GM19438 (cell line): Measurements from ENCODE around the gene CLTB.

Source experiments
- ATAC-seq: cut with Tn5 transposase; IDR thresholded peaks from one replicate; pipeline ENCODE4 v1.9.1; 2021; ENCODE audit warnings: low read depth; ENCODE audit not compliant: unreplicated experiment

Gene CLTB

DNA sequence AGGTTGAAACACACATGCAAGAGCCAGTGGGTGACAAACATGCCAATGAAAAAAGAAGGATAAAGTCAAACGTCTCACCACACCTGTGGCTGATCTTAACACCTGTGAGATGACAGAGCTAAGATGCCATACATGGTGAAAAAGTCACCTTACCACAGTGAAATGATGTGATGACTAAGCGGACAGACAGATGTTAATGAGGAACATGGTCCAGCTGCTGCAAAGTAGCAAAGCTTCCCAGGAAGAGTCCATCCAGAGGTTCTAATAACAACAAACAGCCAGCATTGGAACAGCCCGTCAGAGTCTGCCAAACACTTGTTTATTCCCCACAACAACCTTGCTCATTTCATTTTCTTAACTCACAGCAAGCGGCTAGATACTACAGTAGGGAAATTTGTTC is 56.7 kb downstream of the CLTB start:
- no peak for ATAC-seq

DNA sequence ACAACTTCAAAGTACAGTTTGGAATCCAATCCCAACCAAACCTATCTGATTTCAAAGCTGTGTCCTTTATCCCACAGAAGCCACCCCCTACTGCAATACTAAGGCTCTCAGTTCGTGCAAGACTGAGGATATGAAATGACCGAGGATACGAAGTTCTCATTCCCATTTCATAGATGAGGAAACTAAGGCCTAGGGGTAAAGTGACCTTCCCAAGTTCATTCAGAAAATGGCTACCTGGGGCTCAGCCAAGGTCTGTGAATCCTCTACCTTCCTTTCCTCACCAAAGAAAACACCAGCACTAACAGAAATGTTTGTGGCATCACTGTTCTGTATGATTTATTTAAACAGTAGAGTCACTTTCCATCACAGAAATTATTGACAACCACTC is 60.2 kb downstream of the CLTB start:
- no peak for ATAC-seq

DNA sequence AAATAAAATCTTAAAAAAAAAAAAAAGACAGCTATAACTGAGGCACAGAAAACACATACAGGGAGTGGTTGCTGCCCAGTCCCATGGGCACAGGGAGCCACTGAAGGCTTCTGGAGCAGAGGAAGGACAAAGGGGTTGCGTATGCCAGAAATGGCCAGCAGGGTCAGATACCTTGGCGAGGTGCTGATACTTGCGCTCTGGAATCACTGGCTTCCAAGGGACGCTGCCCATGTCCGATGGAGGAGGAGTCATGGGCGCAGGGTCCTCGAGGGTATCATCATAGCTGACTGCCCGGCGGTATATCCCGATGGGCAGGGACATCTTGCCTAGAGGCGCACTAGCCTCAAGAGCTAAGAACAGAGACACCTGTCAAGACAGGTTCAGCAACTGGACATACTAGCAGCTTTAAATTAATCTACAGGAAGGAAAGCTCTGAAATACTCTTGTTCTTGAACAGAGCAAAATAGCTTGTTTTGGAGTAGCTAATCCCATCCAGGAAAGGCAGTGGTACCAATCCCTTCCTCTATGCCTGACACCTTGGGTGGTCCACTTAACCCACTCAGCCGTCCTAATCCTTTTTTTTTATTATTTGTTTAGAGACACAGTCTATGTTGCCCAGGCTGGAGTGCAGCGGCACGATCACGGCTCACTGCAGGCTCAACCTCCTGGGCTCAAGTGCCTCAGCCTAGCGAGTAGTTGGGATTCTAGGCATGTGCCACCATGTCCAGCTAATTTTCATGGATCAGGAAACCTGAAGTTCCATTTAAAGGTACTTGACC is 60.8 kb downstream of the CLTB start:
- ATAC-seq, result no peak

DNA sequence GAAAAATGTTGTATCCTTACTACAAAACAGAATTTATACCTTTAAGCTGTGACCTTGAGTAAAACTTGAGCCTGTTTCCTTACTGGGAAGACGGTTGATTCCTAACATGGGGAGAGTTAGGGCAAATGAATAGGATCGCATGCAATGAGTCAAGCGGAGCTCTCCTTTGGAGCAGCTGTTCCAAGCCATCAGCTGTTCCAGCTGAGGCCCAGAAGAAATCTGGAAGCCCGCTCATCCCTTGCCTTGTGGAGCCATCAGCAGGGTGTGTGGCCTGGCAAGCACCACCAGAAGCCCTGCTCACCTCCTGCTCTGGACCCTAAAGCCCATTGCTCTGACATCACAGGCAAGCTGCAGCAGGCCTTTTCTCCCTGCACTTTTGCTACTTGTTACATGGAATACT is 62.8 kb downstream of the CLTB start:
- no peak for ATAC-seq

DNA sequence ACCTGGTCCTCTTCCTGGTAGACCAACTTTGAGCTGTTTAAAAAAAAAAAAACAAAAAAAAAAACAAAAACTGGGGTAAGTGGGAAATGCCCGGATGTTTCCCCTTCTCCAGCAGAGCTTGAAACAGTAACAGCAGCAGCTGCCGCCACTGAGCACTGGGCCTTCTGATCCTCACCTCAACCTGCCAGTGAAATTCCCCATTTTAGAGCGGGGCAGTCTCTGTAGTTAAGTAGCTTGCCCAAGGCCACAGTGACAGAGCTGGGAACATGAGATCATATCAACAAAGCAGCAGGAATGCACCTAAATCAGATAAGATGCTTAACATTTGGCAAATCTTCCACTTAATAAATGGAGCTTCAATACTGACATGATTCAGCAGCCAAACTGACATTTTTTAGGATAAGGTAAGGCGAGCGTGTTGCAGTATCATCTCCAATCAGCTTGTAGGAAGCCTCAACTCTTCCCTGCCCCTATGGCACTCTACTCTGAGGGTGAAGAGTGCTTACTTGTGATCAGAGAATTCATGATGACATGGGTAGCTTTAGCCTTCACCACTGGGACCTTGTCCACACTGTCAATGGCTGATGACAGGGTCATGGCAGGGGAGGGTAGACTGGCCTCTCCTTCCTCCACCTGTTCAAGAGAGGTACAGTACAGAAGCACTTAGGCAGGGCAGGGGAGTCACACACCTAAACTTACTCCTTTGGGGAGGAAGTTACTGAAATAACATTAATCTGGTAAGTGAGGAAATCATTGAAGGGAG is 64.0 kb downstream of the CLTB start:
- no peak for ATAC-seq

DNA sequence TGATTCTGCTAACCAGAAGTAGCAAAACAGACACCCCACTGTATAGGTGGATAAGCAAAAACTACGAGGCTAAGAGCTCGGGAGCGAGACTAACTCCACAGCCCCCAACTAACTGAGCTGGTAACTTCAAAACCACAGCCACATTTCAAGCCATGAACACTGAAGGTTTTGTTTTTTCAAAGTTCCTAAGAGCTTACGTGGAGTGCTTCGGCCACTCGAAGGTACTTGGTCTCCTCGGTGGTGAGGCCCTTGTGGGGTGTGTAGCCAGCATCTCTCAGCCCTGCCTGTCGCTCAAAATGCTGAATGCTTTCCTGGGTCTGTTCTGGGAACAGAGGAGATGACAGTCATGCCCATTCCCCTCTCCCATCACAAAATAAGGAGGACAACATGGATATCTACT is 65.9 kb downstream of the CLTB start:
- no peak for ATAC-seq

DNA sequence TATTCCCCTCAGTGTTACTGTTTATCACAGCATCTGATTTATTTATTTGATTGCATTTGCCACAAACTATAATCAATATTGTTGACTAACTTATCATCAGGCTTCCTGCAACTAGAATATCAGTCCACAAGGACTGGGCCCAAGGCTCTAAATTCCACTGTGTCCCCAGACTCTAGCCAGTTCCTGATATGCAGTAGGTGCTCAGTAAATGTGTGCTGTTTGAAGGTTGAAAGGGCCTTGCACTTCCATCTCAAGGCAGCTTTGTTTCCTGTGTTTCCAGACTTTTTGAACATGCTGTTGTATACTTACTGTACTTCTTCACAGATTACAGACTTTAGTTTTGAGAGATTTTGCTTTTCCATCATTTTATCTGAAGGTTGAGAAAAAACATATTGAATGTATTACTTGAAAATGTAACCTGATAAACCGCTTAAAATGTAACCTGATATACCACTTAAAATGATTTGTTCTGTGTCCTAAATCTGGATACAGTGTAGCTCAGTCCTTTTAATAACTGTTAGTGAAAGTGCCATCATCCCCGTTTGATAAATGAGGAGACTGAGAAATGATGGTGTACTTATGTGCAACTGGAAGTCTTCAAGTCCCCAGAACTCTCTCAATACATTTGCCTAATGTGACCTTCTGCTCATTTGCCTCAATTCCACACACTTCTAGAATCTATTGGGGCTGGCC is 73.4 kb downstream of the CLTB start:
- no peak for ATAC-seq
